Measurements from ENCODE around the gene TCF4. TPM values are rescaled to one million over a fixed set of nuclear protein-coding genes. Genes with fewer than 3 reads are reported as not detected.

TCF4 gene
- polyA plus RNA-seq, 1 donor (not counting 4 experiments of a cell fraction or from before 2014, with no cell fraction given), result 9.7 TPM

DNA sequence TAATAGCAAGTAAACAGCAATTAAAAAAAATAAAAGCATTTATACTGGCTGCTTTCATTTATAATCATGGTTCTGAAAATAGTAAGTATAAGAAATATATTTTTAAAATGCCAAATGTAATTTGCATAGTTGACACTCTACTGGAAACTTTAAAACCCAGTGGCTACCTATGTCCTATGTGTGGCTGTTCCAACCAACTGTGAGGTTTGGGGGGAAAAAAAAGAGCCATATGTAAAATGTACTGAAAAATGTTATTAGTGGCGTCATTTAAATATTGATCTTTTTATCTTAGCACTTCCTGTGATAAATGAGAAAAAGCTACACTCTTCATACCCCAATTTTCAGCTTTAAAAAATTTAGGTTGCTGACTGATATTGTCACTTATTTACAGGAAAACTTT, 270.7 kb downstream of the TCF4 start:
- TF ChIP-seq EZH2 (IDR thresholded peaks at IDR 0.05; ENCODE audit: low read length), result no peak
- TF ChIP-seq, protein P1, sequence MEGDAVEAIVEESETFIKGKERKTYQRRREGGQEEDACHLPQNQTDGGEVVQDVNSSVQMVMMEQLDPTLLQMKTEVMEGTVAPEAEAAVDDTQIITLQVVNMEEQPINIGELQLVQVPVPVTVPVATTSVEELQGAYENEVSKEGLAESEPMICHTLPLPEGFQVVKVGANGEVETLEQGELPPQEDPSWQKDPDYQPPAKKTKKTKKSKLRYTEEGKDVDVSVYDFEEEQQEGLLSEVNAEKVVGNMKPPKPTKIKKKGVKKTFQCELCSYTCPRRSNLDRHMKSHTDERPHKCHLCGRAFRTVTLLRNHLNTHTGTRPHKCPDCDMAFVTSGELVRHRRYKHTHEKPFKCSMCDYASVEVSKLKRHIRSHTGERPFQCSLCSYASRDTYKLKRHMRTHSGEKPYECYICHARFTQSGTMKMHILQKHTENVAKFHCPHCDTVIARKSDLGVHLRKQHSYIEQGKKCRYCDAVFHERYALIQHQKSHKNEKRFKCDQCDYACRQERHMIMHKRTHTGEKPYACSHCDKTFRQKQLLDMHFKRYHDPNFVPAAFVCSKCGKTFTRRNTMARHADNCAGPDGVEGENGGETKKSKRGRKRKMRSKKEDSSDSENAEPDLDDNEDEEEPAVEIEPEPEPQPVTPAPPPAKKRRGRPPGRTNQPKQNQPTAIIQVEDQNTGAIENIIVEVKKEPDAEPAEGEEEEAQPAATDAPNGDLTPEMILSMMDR (optimal IDR thresholded peaks at IDR 0.05 in 1 of 3, IDR thresholded peaks at IDR 0.05 in 1 of 3, conservative IDR thresholded peaks at IDR 0.05 in 1 of 3; ENCODE audit: extremely low read depth in 1 of 3, insufficient read depth in 2 of 3, low read length in 3 of 3), result no peak
- no peaks in the 10 kb centered on the region for H3K9me1 ChIP-seq (ENCODE audit: control insufficient read depth, extremely low read depth, insufficient read depth, low read length)
- H3K27me3 ChIP-seq (ENCODE audit: control insufficient read depth, extremely low read depth, insufficient read depth, low read length), result no peaks in the 10 kb centered on the region
- H2AFZ ChIP-seq (ENCODE audit: control insufficient read depth, low read length), result no peak overlapping the region
- no peaks in the 10 kb centered on the region for H3K36me3 ChIP-seq (ENCODE audit: control insufficient read depth in 2 of 2, extremely low read depth in 1 of 2, insufficient read depth in 2 of 2, low read length in 2 of 2)
- no peaks in the 10 kb centered on the region for H3K79me2 ChIP-seq (ENCODE audit: control insufficient read depth, insufficient read depth, low read length)
- no peaks in the 10 kb centered on the region for H3K9me3 ChIP-seq (ENCODE audit: control insufficient read depth, low read depth, low read length)
- H3K9ac ChIP-seq (ENCODE audit: control insufficient read depth, extremely low read depth, insufficient read depth, low read length), result no peak overlapping the region
- dilution Hi-C loops (cut with MboI; ENCODE audit: extremely low pct_ligation_motif_present, low sequenced_read_pairs), result no loop called here
- H4K20me1 ChIP-seq (ENCODE audit: control insufficient read depth, extremely low read depth, insufficient read depth, low read length), result no peaks in the 10 kb centered on the region
- peaks cover 5% of the 10 kb centered on the region for H3K4me1 ChIP-seq (ENCODE audit: control insufficient read depth, extremely low read depth, insufficient read depth, low read length)
- H3K27ac ChIP-seq (ENCODE audit: control insufficient read depth, insufficient read depth, low read length), result no peak overlapping the region
- no peak overlapping the region for H3K4me2 ChIP-seq (ENCODE audit: control insufficient read depth, extremely low read depth, insufficient read depth, low read depth, low read length)
- no peak overlapping the region for H3K4me3 ChIP-seq (ENCODE audit: control insufficient read depth in 2 of 3, extremely low read depth in 1 of 3, insufficient read depth in 2 of 3, low read depth in 1 of 3, low read length in 3 of 3)
- no peak for FAIRE-seq
- no peak for DNase-seq (ENCODE audit: low read depth, low spot score)

DNA sequence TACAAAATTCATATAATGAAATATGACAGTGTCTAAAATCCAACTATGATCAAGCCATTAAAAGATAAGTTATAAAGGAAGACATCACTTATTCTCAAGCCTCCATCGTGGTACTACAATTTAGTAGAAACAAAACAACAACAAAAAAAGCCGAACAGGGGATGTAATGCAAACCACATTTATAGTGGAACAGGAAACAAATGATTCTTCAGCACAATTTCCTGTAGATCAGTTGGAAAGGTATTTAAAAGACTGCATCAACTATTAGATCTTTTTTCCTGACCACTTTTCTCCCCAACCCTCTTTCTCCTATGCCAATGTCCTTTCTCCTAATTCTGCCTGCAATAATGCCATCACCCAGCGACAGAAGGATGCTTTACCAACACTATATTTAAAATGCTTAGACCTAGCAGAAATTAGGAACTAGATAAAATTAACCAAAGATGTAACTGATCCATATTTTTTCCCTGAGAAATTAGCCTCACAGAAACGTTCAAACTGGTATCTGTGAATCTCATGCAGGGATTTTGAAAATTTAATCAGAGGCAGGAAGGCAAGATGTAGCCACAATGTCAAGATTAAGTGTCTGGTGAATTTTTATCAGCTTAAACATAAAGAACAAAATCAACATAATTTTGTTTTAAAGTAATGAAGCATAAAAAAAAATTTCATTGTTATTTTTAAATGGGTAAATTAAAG, 271.4 kb downstream of the TCF4 start:
- Histone ChIP-seq H3K4me3 (ENCODE audit: control insufficient read depth in 2 of 3, extremely low read depth in 1 of 3, insufficient read depth in 2 of 3, low read depth in 1 of 3, low read length in 3 of 3) (no peak overlapping the region), H3K27ac (ENCODE audit: control insufficient read depth, insufficient read depth, low read length) (no peak overlapping the region), H3K9me1 (ENCODE audit: control insufficient read depth, extremely low read depth, insufficient read depth, low read length) (no peaks in the 10 kb centered on the region), H3K4me1 (ENCODE audit: control insufficient read depth, extremely low read depth, insufficient read depth, low read length) (peaks cover 5% of the 10 kb centered on the region), H2AFZ (ENCODE audit: control insufficient read depth, low read length) (no peak overlapping the region), H3K9ac (ENCODE audit: control insufficient read depth, extremely low read depth, insufficient read depth, low read length) (no peak overlapping the region), H3K79me2 (ENCODE audit: control insufficient read depth, insufficient read depth, low read length) (no peaks in the 10 kb centered on the region), H3K9me3 (ENCODE audit: control insufficient read depth, low read depth, low read length) (no peaks in the 10 kb centered on the region), H3K4me2 (ENCODE audit: control insufficient read depth, extremely low read depth, insufficient read depth, low read depth, low read length) (no peak overlapping the region), H3K36me3 (ENCODE audit: control insufficient read depth in 2 of 2, extremely low read depth in 1 of 2, insufficient read depth in 2 of 2, low read length in 2 of 2) (no peaks in the 10 kb centered on the region), H3K27me3 (ENCODE audit: control insufficient read depth, extremely low read depth, insufficient read depth, low read length) (no peaks in the 10 kb centered on the region), H4K20me1 (ENCODE audit: control insufficient read depth, extremely low read depth, insufficient read depth, low read length) (no peaks in the 10 kb centered on the region)
- dilution Hi-C loops (cut with MboI; ENCODE audit: extremely low pct_ligation_motif_present, low sequenced_read_pairs), result no loop called here
- DNase-seq (ENCODE audit: low read depth, low spot score) (no peak), FAIRE-seq (no peak)
- TF ChIP-seq EZH2 (IDR thresholded peaks at IDR 0.05; ENCODE audit: low read length), result no peak
- TF ChIP-seq, protein P1 (optimal IDR thresholded peaks at IDR 0.05 in 1 of 3, IDR thresholded peaks at IDR 0.05 in 1 of 3, conservative IDR thresholded peaks at IDR 0.05 in 1 of 3; ENCODE audit: extremely low read depth in 1 of 3, insufficient read depth in 2 of 3, low read length in 3 of 3), result no peak

Measured in keratinocyte (primary cell).